Skeletal muscle satellite cell (primary cell): Measurements from ENCODE around the gene AMPH.
A peak's percentile ranks its signal among the peaks of the same experiment; 100 is the strongest.

ENCODE experiments used
- H3K27me3 ChIP-seq: 2 replicates; pipeline ENCODE4 v1.7.0; 2013; ENCODE audit warnings: low read length; ENCODE audit not compliant: control insufficient read depth, insufficient read depth
- H3K36me3 ChIP-seq: 2 replicates; pipeline ENCODE4 v1.7.0; 2013; ENCODE audit warnings: mild to moderate bottlenecking, control low read depth, low read length; ENCODE audit not compliant: insufficient read depth
- H3K4me1 ChIP-seq: 2 replicates; pipeline ENCODE4 v1.7.0; 2013; ENCODE audit warnings: low read length; ENCODE audit not compliant: control insufficient read depth, insufficient read depth
- H3K4me2 ChIP-seq: 2 replicates; pipeline ENCODE4 v1.7.0; 2013; ENCODE audit warnings: mild to moderate bottlenecking, low read length
- H3K4me3 ChIP-seq: 2 replicates; pipeline ENCODE4 v1.7.0; 2013; ENCODE audit warnings: low read length
- H3K9ac ChIP-seq: 2 replicates; pipeline ENCODE4 v1.7.0; 2013; ENCODE audit warnings: mild to moderate bottlenecking, low read depth, low read length, moderate library complexity
- H3K9me3 ChIP-seq: replicated peaks from 2 replicates; pipeline ENCODE4 v1.7.0; 2013; ENCODE audit warnings: mild to moderate bottlenecking, control low read depth, low read length

AMPH gene

GRCh38 chr7:38535073-38535472 is 96.1 kb downstream of the AMPH start:
- H3K36me3 ChIP-seq, result no peaks in the 10 kb centered on the region
- no peak overlapping the region for H3K4me2 ChIP-seq
- H3K4me3 ChIP-seq, result no peak overlapping the region
- H3K9me3 ChIP-seq, result no peaks in the 10 kb centered on the region
- H3K27me3 ChIP-seq, result no peaks in the 10 kb centered on the region
- no peak overlapping the region for H3K9ac ChIP-seq
- H3K4me1 ChIP-seq, result no peaks in the 10 kb centered on the region

GRCh38 chr7:38525857-38526256 is 105.3 kb downstream of the AMPH start:
- Histone ChIP-seq H3K4me3 (no peak overlapping the region), H3K4me2 (no peak overlapping the region), H3K9ac (no peak overlapping the region), H3K9me3 (no peaks in the 10 kb centered on the region), H3K4me1 (no peaks in the 10 kb centered on the region), H3K27me3 (no peaks in the 10 kb centered on the region), H3K36me3 (no peaks in the 10 kb centered on the region)

- Histone ChIP-seq H3K9ac (no peak overlapping the region), H3K4me2 (no peak overlapping the region), H3K4me3 (no peak overlapping the region), H3K4me1 (no peaks in the 10 kb centered on the region), H3K36me3 (no peaks in the 10 kb centered on the region), H3K9me3 (no peaks in the 10 kb centered on the region), H3K27me3 (no peaks in the 10 kb centered on the region)
Measured at GRCh38 chr7:38524786-38525185, 106.4 kb downstream of the AMPH start.

GRCh38 chr7:38520741-38521140 is 110.4 kb downstream of the AMPH start:
- H3K4me1 ChIP-seq, result no peaks in the 10 kb centered on the region
- no peak overlapping the region for H3K4me2 ChIP-seq
- no peaks in the 10 kb centered on the region for H3K36me3 ChIP-seq
- no peak overlapping the region for H3K9ac ChIP-seq
- no peaks in the 10 kb centered on the region for H3K27me3 ChIP-seq
- H3K9me3 ChIP-seq, result no peaks in the 10 kb centered on the region
- H3K4me3 ChIP-seq, result no peak overlapping the region

DNA sequence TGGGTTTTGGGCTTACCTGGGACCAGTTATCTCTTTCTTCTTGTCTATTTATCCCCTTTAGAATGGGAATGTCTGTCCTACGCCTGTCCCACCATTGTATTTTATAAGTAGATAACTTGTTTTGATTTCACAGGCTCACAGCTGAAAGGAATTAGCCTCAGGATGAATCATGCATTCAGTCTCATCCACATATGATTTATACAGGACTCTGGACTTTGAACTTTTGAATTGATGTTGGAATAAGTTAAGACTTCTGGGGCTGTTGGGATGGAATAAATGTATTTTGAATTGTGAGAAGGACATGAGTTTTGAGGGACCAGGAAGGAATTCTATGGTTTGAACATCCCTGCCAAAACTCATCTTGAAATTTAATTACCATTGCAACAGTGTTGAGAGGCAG is 112.6 kb downstream of the AMPH start:
- H3K9ac ChIP-seq, result no peak overlapping the region
- H3K9me3 ChIP-seq, result no peaks in the 10 kb centered on the region
- H3K27me3 ChIP-seq, result no peaks in the 10 kb centered on the region
- no peaks in the 10 kb centered on the region for H3K36me3 ChIP-seq
- no peak overlapping the region for H3K4me3 ChIP-seq
- no peak overlapping the region for H3K4me2 ChIP-seq
- no peaks in the 10 kb centered on the region for H3K4me1 ChIP-seq

- no peak overlapping the region for H3K9ac ChIP-seq
- no peaks in the 10 kb centered on the region for H3K36me3 ChIP-seq
- H3K9me3 ChIP-seq, result no peaks in the 10 kb centered on the region
- H3K4me1 ChIP-seq, result no peaks in the 10 kb centered on the region
- H3K27me3 ChIP-seq, result no peaks in the 10 kb centered on the region
- no peak overlapping the region for H3K4me2 ChIP-seq
- no peak overlapping the region for H3K4me3 ChIP-seq
Measured at GRCh38 chr7:38512704-38513103, 118.5 kb downstream of the AMPH start.

GRCh38 chr7:38512291-38512690 is 118.9 kb downstream of the AMPH start:
- H3K9me3 ChIP-seq, result no peaks in the 10 kb centered on the region
- no peak overlapping the region for H3K4me3 ChIP-seq
- no peaks in the 10 kb centered on the region for H3K27me3 ChIP-seq
- H3K4me1 ChIP-seq, result peaks cover 3% of the 10 kb centered on the region
- H3K4me2 ChIP-seq, result no peak overlapping the region
- H3K36me3 ChIP-seq, result no peaks in the 10 kb centered on the region
- H3K9ac ChIP-seq, result no peak overlapping the region

GRCh38 chr7:38507384-38507783 is 123.8 kb downstream of the AMPH start:
- H3K9ac ChIP-seq, result no peak overlapping the region
- no peaks in the 10 kb centered on the region for H3K9me3 ChIP-seq
- H3K4me1 ChIP-seq, result peaks cover 9% of the 10 kb centered on the region
- no peaks in the 10 kb centered on the region for H3K27me3 ChIP-seq
- no peak overlapping the region for H3K4me3 ChIP-seq
- H3K36me3 ChIP-seq, result no peaks in the 10 kb centered on the region
- H3K4me2 ChIP-seq, result no peak overlapping the region

DNA sequence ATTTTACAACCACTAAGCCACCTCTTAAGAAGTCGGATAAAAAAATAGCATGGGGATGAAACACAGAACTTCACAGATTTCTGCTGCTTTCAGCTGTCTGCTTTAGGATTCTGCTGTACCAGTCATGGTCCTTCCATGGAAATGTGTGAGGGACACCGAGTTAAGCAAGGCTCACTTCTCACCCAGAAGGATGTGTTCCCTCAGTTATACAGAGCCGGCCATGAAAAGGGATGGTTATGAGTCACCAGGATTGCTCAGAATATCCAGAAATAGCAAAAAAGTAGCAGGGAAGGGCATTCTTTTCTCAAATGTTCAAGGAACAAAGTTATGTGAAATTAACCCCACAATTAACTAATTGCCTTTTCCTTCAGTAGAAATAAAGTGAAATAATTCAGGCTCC is 124.4 kb downstream of the AMPH start:
- Histone ChIP-seq H3K9me3 (no peaks in the 10 kb centered on the region), H3K4me2 (peak overlapping the region; percentile 12), H3K9ac (no peak overlapping the region), H3K4me1 (peaks cover 9% of the 10 kb centered on the region), H3K4me3 (no peak overlapping the region), H3K36me3 (no peaks in the 10 kb centered on the region), H3K27me3 (no peaks in the 10 kb centered on the region)

GRCh38 chr7:38506004-38506403 is 125.2 kb downstream of the AMPH start:
- Histone ChIP-seq H3K36me3 (no peaks in the 10 kb centered on the region), H3K27me3 (no peaks in the 10 kb centered on the region), H3K4me3 (no peak overlapping the region), H3K4me2 (no peak overlapping the region), H3K9me3 (no peaks in the 10 kb centered on the region), H3K9ac (no peak overlapping the region), H3K4me1 (peaks cover 9% of the 10 kb centered on the region)

- H3K4me1 ChIP-seq, result peaks cover 9% of the 10 kb centered on the region
- H3K36me3 ChIP-seq, result no peaks in the 10 kb centered on the region
- no peak overlapping the region for H3K9ac ChIP-seq
- no peak overlapping the region for H3K4me2 ChIP-seq
- H3K9me3 ChIP-seq, result no peaks in the 10 kb centered on the region
- no peak overlapping the region for H3K4me3 ChIP-seq
- no peaks in the 10 kb centered on the region for H3K27me3 ChIP-seq
Measured at GRCh38 chr7:38504684-38505083, 126.5 kb downstream of the AMPH start.

GRCh38 chr7:38502848-38503247 is 128.3 kb downstream of the AMPH start:
- H3K36me3 ChIP-seq, result no peaks in the 10 kb centered on the region

More at GRCh38 chr7:38502848-38503247, 128.3 kb downstream of the AMPH start:
- no peak overlapping the region for H3K4me3 ChIP-seq
- H3K4me2 ChIP-seq, result no peak overlapping the region
- no peaks in the 10 kb centered on the region for H3K9me3 ChIP-seq
- H3K4me1 ChIP-seq, result peaks cover 9% of the 10 kb centered on the region
- no peak overlapping the region for H3K9ac ChIP-seq
- H3K27me3 ChIP-seq, result no peaks in the 10 kb centered on the region
